Peyer's patch (tissue), 4 donors: ENCODE results near the gene KCNT1.

Experiments
- CTCF ChIP-seq, 6 experiments: fragments of 450-650 bp in 4 of 6; fragments of 200-600 bp in 2 of 6; sonication (generic) in 1 of 6; IDR thresholded peaks; one replicate each; pipeline ENCODE4 v1.5.1; 2017 to 2019; ENCODE audit warnings: antibody characterized with exemption in 6 of 6, mild to moderate bottlenecking in 3 of 6, moderate library complexity in 1 of 6
- POLR2A ChIP-seq, 2 donors: fragments of 450-650 bp; IDR thresholded peaks; one replicate each; pipeline ENCODE4 v1.5.1; 2017; ENCODE audit warnings: antibody characterized with exemption in 2 of 2, mild to moderate bottlenecking in 2 of 2, moderate library complexity in 2 of 2

GRCh38 chr9:135798263-135798585 lies 96.2 kb downstream of the KCNT1 start:
- TF ChIP-seq CTCF (IDR thresholded peaks at IDR 0.05) (no peak), POLR2A (IDR thresholded peaks at IDR 0.05) (no peak)
